OCI-LY3 (cell line): ENCODE results near the gene TMEM53.

Source experiments
- H2AFZ ChIP-seq: fragments of 200-600, 300-600 bp; shearing (Covaris generic); 2 replicates; pipeline ENCODE4 v1.6.0; 2014; ENCODE audit warnings: antibody characterized with exemption, low read depth, low read length
- H3K27ac ChIP-seq: fragments of 200-600, 300-600 bp; sonication (generic); 2 replicates; pipeline ENCODE4 v1.5.1; 2014; ENCODE audit warnings: mild to moderate bottlenecking, low read length, moderate library complexity, mixed read lengths
- H3K27me3 ChIP-seq: fragments of 200-600, 300-600 bp; sonication (generic); 2 replicates; pipeline ENCODE4 v1.6.1; 2014; ENCODE audit warnings: low read depth, low read length, mixed read lengths
- H3K36me3 ChIP-seq: fragments of 200-600, 300-600 bp; sonication (generic); replicated peaks from 2 replicates; pipeline ENCODE3; 2014; ENCODE audit warnings: low read depth, low read length, mixed read lengths
- H3K4me1 ChIP-seq: fragments of 300-600, 200-600 bp; sonication (generic); 2 replicates; pipeline ENCODE4 v1.6.1; 2014; ENCODE audit warnings: low read length, mixed read lengths
- H3K4me2 ChIP-seq: fragments of 200-600, 300-600 bp; sonication (generic); 2 replicates; pipeline ENCODE4 v1.6.1; 2014; ENCODE audit warnings: low read length, mixed read lengths
- H3K4me3 ChIP-seq: fragments of 300-600, 200-600 bp; sonication (generic); 2 replicates; pipeline ENCODE4 v1.5.1; 2014; ENCODE audit warnings: antibody characterized with exemption, mild to moderate bottlenecking, low read length, moderate library complexity
- H3K79me2 ChIP-seq: fragments of 300-600, 200-600 bp; shearing (Covaris generic); 2 replicates; pipeline ENCODE4 v1.6.1; 2014; ENCODE audit warnings: mild to moderate bottlenecking, low read length, mixed read lengths
- H3K9ac ChIP-seq: fragments of 300-600, 200-600 bp; shearing (Covaris generic); 2 replicates; pipeline ENCODE4 v1.6.0; 2014; ENCODE audit warnings: mild to moderate bottlenecking, low read length, moderate library complexity
- H3K9me3 ChIP-seq: fragments of 200-600, 300-600 bp; shearing (Covaris generic); 2 replicates; pipeline ENCODE4 v1.6.1; 2014; ENCODE audit warnings: low read length, mixed read lengths; ENCODE audit not compliant: insufficient read depth
- H4K20me1 ChIP-seq: fragments of 200-600, 300-600 bp; sonication (generic); 2 replicates; pipeline ENCODE4 v1.6.1; 2016; ENCODE audit warnings: low read length, mixed read lengths; ENCODE audit not compliant: insufficient read depth
- EZH2phosphoT487 ChIP-seq: fragments of 200-600 bp; shearing (Covaris generic); IDR thresholded peaks from 2 replicates; pipeline ENCODE4 v1.6.1; 2018; ENCODE audit warnings: antibody characterized with exemption, mixed run types, low read depth
- TF ChIP-seq, protein P1 (sequence below): fragments of 200-600, 300-600 bp; sonication (generic); IDR thresholded peaks from 2 replicates; pipeline ENCODE4 v1.5.1; 2014; ENCODE audit warnings: antibody characterized with exemption, low read length, low read depth

TMEM53 gene

DNA sequence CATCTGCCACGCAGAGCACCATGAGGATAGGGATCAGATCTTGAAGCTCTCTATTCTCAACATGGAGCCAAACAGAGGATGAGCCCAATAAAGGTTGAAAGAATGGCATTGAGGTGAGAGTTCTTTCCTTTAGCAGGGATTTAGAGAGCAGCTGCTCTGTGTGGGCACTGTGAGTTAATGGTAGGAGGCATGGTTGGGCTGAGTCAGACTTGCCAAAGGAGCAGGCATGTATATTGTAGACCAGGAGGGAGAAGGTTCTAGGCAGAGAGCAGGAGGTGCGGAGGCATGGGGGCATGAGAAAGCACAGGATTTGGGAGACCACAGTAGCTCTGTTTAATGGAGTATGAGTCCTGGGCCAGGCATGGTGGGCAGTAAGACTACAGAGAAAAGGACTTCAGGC is 32.0 kb downstream of the TMEM53 start:
- no peak overlapping the region for H3K4me3 ChIP-seq
- H3K36me3 ChIP-seq, result peaks cover 5% of the 10 kb centered on the region
- no peaks in the 10 kb centered on the region for H3K79me2 ChIP-seq
- H4K20me1 ChIP-seq, result no peaks in the 10 kb centered on the region
- H3K4me2 ChIP-seq, result no peak overlapping the region
- H3K4me1 ChIP-seq, result no peaks in the 10 kb centered on the region
- H3K9ac ChIP-seq, result no peak overlapping the region
- H3K27ac ChIP-seq, result no peak overlapping the region
- no peak overlapping the region for H2AFZ ChIP-seq
- no peaks in the 10 kb centered on the region for H3K9me3 ChIP-seq
- TF ChIP-seq, protein P1, sequence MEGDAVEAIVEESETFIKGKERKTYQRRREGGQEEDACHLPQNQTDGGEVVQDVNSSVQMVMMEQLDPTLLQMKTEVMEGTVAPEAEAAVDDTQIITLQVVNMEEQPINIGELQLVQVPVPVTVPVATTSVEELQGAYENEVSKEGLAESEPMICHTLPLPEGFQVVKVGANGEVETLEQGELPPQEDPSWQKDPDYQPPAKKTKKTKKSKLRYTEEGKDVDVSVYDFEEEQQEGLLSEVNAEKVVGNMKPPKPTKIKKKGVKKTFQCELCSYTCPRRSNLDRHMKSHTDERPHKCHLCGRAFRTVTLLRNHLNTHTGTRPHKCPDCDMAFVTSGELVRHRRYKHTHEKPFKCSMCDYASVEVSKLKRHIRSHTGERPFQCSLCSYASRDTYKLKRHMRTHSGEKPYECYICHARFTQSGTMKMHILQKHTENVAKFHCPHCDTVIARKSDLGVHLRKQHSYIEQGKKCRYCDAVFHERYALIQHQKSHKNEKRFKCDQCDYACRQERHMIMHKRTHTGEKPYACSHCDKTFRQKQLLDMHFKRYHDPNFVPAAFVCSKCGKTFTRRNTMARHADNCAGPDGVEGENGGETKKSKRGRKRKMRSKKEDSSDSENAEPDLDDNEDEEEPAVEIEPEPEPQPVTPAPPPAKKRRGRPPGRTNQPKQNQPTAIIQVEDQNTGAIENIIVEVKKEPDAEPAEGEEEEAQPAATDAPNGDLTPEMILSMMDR, result no peak
- H3K27me3 ChIP-seq, result no peaks in the 10 kb centered on the region

DNA sequence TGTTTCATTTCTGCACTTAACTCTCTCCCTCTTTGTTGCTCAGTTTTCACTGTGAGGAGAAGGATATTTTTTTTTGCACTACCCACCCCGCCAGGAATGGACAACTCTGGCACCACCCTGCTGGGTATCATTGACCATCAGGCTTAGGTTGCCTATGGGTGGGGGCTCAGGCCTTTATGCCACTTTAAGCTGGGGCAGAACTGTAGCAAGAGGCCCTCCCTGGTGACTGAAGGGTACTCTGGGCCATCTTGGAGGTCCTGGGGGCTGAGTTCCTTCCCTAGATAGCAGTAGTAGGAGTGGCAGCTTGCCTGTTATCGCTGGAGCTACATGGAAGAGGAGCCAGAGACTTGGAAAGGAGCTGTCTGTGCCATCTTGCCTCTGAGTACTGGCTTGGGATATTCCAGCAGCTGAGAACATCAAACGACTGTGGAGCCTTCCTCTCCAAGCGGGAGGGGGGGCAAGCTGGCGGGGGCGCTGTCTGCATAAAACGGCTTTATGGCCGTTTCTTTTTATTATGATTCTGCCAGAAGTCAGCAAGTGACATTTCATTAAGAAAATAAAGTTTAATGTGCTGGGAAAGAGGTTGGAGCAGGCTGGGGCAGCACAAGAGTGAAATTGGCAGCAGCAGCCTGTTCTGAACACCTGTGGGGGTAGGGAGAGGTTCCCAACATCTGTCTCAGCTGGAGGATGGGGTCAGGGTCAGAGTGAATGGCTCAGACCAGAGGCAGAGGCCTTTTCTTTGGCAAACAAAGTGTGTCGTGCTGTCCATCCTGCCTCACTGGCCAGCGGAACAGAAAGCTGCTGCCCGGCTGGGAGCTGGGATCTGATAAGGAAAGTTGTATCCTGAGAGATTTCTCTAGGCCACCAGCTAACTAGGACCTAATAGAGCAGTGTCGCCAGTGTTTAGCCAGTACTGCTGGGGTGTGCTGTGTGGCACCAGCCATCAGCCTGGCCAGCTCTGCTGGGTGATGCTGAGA is 32.9 kb downstream of the TMEM53 start:
- no peaks in the 10 kb centered on the region for H3K9me3 ChIP-seq
- H3K27me3 ChIP-seq, result no peaks in the 10 kb centered on the region
- H3K9ac ChIP-seq, result no peak overlapping the region
- no peak overlapping the region for H3K4me2 ChIP-seq
- peaks cover 5% of the 10 kb centered on the region for H3K36me3 ChIP-seq
- no peaks in the 10 kb centered on the region for H4K20me1 ChIP-seq
- no peaks in the 10 kb centered on the region for H3K79me2 ChIP-seq
- TF ChIP-seq EZH2phosphoT487, result no peak
- TF ChIP-seq, protein P1, result no peak
- no peak overlapping the region for H2AFZ ChIP-seq
- H3K4me3 ChIP-seq, result no peak overlapping the region
- no peak overlapping the region for H3K27ac ChIP-seq
- H3K4me1 ChIP-seq, result no peaks in the 10 kb centered on the region

DNA sequence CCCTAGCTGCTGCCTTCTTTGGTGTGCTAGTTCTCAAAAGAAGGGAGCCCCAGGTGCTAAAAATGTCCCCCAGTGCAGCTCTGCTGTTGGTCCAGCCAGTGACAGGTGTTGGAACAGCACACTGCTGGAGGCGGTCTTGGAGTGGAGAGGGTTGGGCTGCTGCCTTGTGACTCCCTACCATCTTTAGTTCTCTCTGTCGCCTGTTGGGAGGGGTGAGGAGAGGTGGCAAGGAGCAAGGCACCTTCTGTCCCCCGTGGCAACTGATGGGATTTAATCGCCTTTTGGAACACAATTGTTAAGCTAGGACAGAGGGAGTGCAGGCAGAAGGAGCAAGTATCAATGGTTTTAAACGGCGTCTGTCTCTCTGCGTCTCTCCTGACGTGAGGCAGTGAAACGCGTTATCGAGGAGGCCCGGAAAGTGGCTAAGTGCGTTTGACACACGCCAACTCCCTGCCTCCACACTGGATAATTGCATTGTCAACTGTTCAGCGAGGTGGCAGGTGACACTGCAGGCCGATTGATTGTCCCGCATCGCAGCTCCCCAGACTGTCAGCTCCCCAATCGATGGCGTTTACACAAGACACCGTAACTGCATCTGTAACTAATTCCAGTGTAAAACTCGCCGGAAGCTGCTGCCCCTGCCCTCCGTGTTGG is 34.0 kb downstream of the TMEM53 start:
- no peaks in the 10 kb centered on the region for H4K20me1 ChIP-seq
- peaks cover 5% of the 10 kb centered on the region for H3K36me3 ChIP-seq
- no peaks in the 10 kb centered on the region for H3K4me1 ChIP-seq
- H3K9me3 ChIP-seq, result no peaks in the 10 kb centered on the region
- no peak overlapping the region for H2AFZ ChIP-seq
- TF ChIP-seq, protein P1, result no peak
- TF ChIP-seq EZH2phosphoT487, result no peak
- no peak overlapping the region for H3K27ac ChIP-seq
- H3K4me2 ChIP-seq, result no peak overlapping the region
- H3K4me3 ChIP-seq, result no peak overlapping the region
- H3K79me2 ChIP-seq, result no peaks in the 10 kb centered on the region
- H3K27me3 ChIP-seq, result no peaks in the 10 kb centered on the region
- H3K9ac ChIP-seq, result no peak overlapping the region

DNA sequence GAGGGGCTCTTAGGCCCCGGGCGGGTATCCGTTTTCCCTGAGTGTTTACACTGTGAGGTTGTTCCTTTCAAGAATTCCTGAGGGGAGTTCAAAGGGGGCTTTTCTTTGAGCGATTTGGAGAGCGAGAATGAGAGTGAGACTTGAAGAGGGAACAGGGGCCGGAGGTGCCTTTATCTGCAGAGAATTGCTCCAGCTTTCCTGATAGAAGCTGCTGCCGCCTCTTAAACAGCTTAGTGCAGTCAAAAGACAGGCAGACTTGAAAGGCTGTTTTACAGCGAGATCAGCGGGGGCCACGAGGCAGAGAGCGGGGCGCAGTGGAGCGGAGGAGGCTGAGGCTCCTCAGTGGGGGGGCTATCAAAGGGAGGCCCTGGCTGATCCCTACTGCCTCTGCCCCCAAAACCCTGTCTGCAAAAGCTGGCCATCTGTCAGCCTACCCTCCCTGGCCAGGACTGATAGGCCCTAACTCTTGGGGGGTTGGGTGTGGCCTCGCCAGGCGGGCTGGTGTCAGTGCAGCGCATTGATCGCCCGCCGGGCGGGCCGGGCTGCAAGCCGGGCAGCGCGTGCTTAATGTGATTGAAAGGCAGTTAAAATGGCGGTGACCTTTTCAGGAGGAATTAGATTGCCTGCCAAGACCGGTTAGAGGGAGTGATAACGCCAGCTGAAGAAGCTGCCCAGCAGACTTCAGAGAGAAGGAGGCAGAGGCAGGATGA is 36.4 kb downstream of the TMEM53 start:
- no peak for TF ChIP-seq EZH2phosphoT487
- Histone ChIP-seq H2AFZ (no peak overlapping the region), H3K4me1 (peaks cover 4% of the 10 kb centered on the region), H3K9ac (no peak overlapping the region), H3K27ac (no peak overlapping the region), H3K4me3 (no peak overlapping the region), H3K9me3 (no peaks in the 10 kb centered on the region), H3K36me3 (peaks cover 17% of the 10 kb centered on the region), H4K20me1 (no peaks in the 10 kb centered on the region), H3K27me3 (no peaks in the 10 kb centered on the region), H3K4me2 (no peak overlapping the region), H3K79me2 (peaks cover 12% of the 10 kb centered on the region)
